Measurements from ENCODE around the gene MAP7D3.

DNA sequence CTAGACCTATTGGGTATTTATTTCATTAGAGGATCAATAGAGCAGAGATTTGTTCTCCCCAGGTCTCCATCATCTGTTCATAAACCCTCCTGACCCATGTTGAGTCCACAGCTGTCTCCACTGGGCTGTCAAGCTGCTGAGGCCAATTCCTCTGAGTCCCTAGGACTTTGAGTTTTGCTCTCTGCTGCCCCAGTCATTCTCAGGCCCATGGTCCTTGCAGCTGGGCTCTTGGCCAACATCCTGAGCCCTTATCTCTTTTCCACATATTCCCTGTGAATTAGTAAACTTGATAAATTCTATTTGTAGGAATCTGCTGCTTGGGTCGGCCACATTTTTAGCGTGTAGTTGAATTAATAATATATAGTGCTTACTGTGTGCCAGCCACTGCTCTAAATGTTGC lies 62.0 kb downstream of the MAP7D3 start:
- TF ChIP-seq, protein P1, sequence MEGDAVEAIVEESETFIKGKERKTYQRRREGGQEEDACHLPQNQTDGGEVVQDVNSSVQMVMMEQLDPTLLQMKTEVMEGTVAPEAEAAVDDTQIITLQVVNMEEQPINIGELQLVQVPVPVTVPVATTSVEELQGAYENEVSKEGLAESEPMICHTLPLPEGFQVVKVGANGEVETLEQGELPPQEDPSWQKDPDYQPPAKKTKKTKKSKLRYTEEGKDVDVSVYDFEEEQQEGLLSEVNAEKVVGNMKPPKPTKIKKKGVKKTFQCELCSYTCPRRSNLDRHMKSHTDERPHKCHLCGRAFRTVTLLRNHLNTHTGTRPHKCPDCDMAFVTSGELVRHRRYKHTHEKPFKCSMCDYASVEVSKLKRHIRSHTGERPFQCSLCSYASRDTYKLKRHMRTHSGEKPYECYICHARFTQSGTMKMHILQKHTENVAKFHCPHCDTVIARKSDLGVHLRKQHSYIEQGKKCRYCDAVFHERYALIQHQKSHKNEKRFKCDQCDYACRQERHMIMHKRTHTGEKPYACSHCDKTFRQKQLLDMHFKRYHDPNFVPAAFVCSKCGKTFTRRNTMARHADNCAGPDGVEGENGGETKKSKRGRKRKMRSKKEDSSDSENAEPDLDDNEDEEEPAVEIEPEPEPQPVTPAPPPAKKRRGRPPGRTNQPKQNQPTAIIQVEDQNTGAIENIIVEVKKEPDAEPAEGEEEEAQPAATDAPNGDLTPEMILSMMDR (IDR thresholded peaks at IDR 0.05): peak in 1 of 3 experiments; percentile 7
- no peak for TF ChIP-seq EP300 (IDR thresholded peaks at IDR 0.05)

All from esophagus muscularis mucosa (tissue), 3 donors.